ENCODE results near the gene GPSM1.

DNA sequence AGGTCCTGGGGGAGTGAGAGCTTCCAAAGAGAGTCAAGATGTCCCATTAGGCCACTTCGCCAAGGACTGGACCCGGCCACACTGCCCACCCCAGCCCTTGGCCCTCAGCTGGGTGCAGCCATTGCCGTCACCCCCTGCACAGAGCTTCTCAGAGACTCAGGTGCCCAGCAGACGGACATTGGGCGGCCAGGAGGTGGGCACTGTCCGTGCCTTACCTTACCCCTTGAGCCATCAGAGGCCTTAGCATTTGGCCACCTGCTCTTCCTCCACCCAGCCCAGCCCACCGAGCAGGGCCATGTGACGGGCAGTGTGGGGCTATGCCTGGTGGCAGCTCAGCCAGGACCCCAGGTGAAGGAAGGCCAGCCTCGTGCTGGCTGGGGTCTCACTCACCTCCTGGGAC lies 39.5 kb downstream of the GPSM1 start:
- TF ChIP-seq EZH2 (IDR thresholded peaks at IDR 0.05; ENCODE audit: low read length, unreplicated experiment), result no peak
- TF ChIP-seq, protein P1, sequence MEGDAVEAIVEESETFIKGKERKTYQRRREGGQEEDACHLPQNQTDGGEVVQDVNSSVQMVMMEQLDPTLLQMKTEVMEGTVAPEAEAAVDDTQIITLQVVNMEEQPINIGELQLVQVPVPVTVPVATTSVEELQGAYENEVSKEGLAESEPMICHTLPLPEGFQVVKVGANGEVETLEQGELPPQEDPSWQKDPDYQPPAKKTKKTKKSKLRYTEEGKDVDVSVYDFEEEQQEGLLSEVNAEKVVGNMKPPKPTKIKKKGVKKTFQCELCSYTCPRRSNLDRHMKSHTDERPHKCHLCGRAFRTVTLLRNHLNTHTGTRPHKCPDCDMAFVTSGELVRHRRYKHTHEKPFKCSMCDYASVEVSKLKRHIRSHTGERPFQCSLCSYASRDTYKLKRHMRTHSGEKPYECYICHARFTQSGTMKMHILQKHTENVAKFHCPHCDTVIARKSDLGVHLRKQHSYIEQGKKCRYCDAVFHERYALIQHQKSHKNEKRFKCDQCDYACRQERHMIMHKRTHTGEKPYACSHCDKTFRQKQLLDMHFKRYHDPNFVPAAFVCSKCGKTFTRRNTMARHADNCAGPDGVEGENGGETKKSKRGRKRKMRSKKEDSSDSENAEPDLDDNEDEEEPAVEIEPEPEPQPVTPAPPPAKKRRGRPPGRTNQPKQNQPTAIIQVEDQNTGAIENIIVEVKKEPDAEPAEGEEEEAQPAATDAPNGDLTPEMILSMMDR (conservative IDR thresholded peaks at IDR 0.05; ENCODE audit: low read depth, low read length), result no peak

Data from PC-3 (cell line).